Ovary (tissue), 9 donors: ENCODE results near the gene GABBR2. TPM values are rescaled to one million over a fixed set of nuclear protein-coding genes. Genes with fewer than 3 reads are reported as not detected.

Experiments used
- DNase-seq, 5 donors: peaks; one replicate each; pipeline ENCODE4 v3.0.0-alpha.2; 2019 to 2020
- H3K27ac ChIP-seq, 2 donors: fragments of 200-600 bp; one replicate each; pipeline versions ENCODE4 v1.5.1 to v1.8.0; 2019 to 2022
- H3K27me3 ChIP-seq: fragments of 200-600 bp; one replicate; pipeline ENCODE4 v1.8.0; 2022
- H3K36me3 ChIP-seq: fragments of 200-600 bp; sonication (generic); one replicate; pipeline ENCODE4 v1.5.1; 2019
- H3K4me1 ChIP-seq: one replicate; pipeline ENCODE4 v1.8.1; 2013; ENCODE audit warnings: mild to moderate bottlenecking, moderate library complexity; ENCODE audit not compliant: insufficient read depth
- H3K4me3 ChIP-seq: fragments of 200-600 bp; sonication (generic); one replicate; pipeline ENCODE4 v1.5.1; 2017
- H3K9me3 ChIP-seq, 2 donors: fragments of 200-600 bp in 1 of 2; sonication (generic) in 1 of 2; one replicate each; pipeline versions ENCODE4 v1.5.1 to v1.8.1; 2013 to 2019; ENCODE audit warnings: mild to moderate bottlenecking in 1 of 2, moderate library complexity in 1 of 2
- EP300 ChIP-seq: sonication (generic); formaldehyde crosslinking; IDR thresholded peaks from one replicate; pipeline ENCODE4 v1.6.1; 2017; ENCODE audit warnings: antibody characterized with exemption
- POLR2A ChIP-seq: fragments of 450-650 bp; IDR thresholded peaks from one replicate; pipeline ENCODE4 v1.6.1; 2017; ENCODE audit warnings: antibody characterized with exemption, mild to moderate bottlenecking, moderate library complexity
- WGBS, 3 donors: extraction: QIAGEN DNeasy Blood & Tissue Kit in 1 of 3; methylation state at CpG; one replicate each; pipeline versions ENCODE4 v1.1.5 to v1.1.7; 2013 to 2017; 5-methylcytosine and 5-hydroxymethylcytosine counted together
- intact Hi-C, 4 donors: fragments of 100-400 bp; cut with DNase I; formaldehyde crosslinking; loops; one replicate each; pipeline versions ENCODE4 v1.11.0 to v1.15.1; 2022 to 2023
- polyA plus RNA-seq, 2 donors: library from polyadenylated mRNA; stranded (reverse); fragments of 200-250 nt in 1 of 2; fragments of 350-450 nt in 1 of 2; fragmentation: Illumina TruSeq in 1 of 2; extraction: RNeasy Lipid Tissue Mini Kit (QIAGEN cat#74804) in 1 of 2; gene quantifications; one replicate each; pipeline ENCODE4 v1.2.3, GENCODE V29; 2013 to 2014
- total RNA-seq, 7 donors: library from RNA; depleted of rRNA in 2 of 7; stranded (reverse); fragments of >200 nt in 2 of 7; fragmentation: NEBNext Ultra II Directional in 3 of 7; extraction: Animal tissue kit (Norgen Biotek cat#: 25700) in 3 of 7; gene quantifications; one replicate each; pipeline versions ENCODE4 v1.1.0 to v1.2.4, GENCODE V29; 2016 to 2023
- TF ChIP-seq, protein P1 (sequence below), 3 donors: fragments of 450-650 bp in 2 of 3; fragments of 200-600 bp in 1 of 3; IDR thresholded peaks; one replicate each; pipeline versions ENCODE4 v1.5.1 to v1.8.0; 2016 to 2022; ENCODE audit warnings: antibody characterized with exemption in 3 of 3, mild to moderate bottlenecking in 1 of 3
- donor health status: DM: no; HTN: no; CAD: no; lungs with moderate emphysema.
- donor health status: DM: no; HTN: no; CAD: no.
- donor health status: Bipolar disorder and iron deficiency.
- donor health status: DM: yes; HTN: yes; CAD: no.
- donor health status: DM: no; HTN: no; CAD: no.
- donor health status: DM: yes; HTN: yes; CAD: no.

The GABBR2 gene
- total and polyA plus RNA-seq, 9 donors, result 0.05 to 0.30 (median 0.22) TPM; not detected in 6

DNA sequence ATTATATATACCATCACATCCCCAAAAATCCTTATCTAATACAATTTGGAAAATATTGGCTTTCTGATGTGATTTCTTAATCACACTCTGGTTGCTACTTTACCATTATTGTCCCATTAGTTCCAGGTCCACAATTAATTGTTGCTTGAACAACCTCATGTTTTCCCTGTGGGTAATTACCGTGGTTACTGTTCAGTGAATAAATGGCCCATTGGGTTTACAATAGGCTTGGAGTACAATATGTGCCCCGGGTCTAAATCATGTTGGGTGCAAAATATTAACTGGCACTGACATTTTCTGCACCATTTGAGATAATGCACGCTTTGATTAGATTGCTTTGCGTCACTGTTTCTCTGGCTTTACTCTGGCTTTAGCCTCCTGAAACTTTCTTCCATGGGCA lies 163.7 kb downstream of the GABBR2 start:
- H3K4me3 ChIP-seq, result no peak overlapping the region
- intact Hi-C loops, result no loop called here
- TF ChIP-seq, protein P1, sequence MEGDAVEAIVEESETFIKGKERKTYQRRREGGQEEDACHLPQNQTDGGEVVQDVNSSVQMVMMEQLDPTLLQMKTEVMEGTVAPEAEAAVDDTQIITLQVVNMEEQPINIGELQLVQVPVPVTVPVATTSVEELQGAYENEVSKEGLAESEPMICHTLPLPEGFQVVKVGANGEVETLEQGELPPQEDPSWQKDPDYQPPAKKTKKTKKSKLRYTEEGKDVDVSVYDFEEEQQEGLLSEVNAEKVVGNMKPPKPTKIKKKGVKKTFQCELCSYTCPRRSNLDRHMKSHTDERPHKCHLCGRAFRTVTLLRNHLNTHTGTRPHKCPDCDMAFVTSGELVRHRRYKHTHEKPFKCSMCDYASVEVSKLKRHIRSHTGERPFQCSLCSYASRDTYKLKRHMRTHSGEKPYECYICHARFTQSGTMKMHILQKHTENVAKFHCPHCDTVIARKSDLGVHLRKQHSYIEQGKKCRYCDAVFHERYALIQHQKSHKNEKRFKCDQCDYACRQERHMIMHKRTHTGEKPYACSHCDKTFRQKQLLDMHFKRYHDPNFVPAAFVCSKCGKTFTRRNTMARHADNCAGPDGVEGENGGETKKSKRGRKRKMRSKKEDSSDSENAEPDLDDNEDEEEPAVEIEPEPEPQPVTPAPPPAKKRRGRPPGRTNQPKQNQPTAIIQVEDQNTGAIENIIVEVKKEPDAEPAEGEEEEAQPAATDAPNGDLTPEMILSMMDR (IDR thresholded peaks at IDR 0.05), result no peak
- TF ChIP-seq EP300, result no peak
- no peaks in the 10 kb centered on the region for H3K9me3 ChIP-seq
- no peaks in the 10 kb centered on the region for H3K4me1 ChIP-seq
- no peaks in the 10 kb centered on the region for H3K36me3 ChIP-seq
- 68 to 81% (median 70%) methylated on average over 4 of the region's 4 CpGs for WGBS, 3 donors
- no peak overlapping the region for H3K27ac ChIP-seq
- no peaks in the 10 kb centered on the region for H3K27me3 ChIP-seq
- no peak for DNase-seq

DNA sequence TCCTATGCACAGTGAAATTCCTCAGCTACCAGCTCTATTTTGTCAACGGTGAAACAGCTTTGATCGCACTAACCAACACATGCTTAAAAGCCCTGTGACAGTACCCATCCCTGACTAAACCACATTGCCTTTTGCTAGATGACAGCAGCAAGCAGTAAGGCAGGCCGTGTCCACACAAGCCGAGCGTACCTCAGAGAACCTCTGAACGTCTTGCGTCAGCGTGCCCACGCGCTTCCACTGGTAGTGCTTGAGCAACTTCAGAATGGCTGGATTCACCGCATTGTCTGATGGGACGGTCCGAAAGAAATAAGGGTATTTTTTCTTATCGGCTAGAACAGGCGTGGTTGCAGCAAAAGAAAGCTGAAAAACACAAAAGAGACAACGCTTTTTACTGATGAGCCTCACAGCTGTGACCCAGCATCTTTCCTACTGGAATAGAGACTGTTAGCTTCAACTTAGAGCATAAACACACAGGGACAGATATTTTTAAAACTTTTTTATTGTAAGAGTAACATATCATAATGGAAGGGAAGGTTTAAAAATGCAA lies 167.0 kb downstream of the GABBR2 start:
- TF ChIP-seq POLR2A, result no peak
- TF ChIP-seq EP300, result no peak
- TF ChIP-seq, protein P1 (IDR thresholded peaks at IDR 0.05), result no peak
- Histone ChIP-seq H3K36me3 (no peaks in the 10 kb centered on the region), H3K4me1 (no peaks in the 10 kb centered on the region), H3K27me3 (no peaks in the 10 kb centered on the region), H3K27ac (no peak overlapping the region), H3K4me3 (no peak overlapping the region), H3K9me3 (peaks cover 0 to 2% of the 10 kb centered on the region in 2 donors)
- intact Hi-C loops, result no loop called here
- DNase-seq, result no peak
- WGBS, 3 donors, result 84 to 87% (median 86%) methylated on average over 16 of the region's 16 CpGs

DNA sequence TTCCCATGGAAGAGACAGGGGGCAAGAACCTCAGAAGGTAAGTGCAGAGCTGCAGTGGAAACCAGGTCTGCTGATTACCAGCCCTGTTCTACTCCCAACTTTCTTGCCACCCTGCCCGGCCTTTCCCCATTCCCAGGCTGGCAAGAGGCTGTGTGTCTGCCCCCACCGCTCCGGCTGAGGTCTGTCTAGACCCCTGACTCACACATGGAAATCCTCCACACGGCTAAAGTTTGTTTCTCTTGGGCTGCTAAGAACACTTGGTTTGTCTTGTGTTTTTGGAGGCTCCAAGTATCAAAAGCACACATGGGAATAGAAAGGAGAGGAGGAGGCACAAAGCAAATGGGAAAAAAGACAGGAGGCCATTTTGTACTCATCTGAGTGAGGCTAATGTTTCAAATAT lies 168.3 kb downstream of the GABBR2 start:
- H3K36me3 ChIP-seq, result no peaks in the 10 kb centered on the region
- H3K9me3 ChIP-seq, result peaks cover 0 to 4% of the 10 kb centered on the region in 2 donors
- no peak overlapping the region for H3K27ac ChIP-seq
- H3K4me1 ChIP-seq, result no peaks in the 10 kb centered on the region
- intact Hi-C loops, result no loop called here
- TF ChIP-seq, protein P1 (IDR thresholded peaks at IDR 0.05), result no peak
- TF ChIP-seq EP300 (no peak), POLR2A (no peak)
- DNase-seq, result no peak
- H3K4me3 ChIP-seq, result no peak overlapping the region
- H3K27me3 ChIP-seq, result no peaks in the 10 kb centered on the region
- 82 to 86% (median 86%) methylated on average over 4 of the region's 4 CpGs for WGBS, 3 donors

DNA sequence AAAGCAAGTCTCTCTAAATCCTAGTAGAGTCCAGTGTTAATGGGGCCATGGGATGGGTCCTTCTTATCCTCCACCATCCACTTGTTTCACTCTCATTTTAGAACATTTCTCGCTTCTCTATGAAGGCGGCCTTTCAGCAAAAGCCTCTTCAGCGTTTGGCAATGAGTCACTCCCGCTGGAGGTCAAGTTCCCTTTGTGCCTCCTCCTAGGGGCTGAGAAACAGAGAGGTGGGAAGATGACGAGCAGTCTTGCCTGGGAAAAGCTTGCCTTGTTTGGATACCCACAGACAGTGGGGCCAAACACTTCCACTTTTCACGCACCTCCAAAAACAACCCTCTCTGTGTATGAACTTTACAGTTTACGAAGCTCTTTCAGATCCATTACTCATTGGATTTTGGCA lies 168.8 kb downstream of the GABBR2 start:
- H3K4me3 ChIP-seq, result no peak overlapping the region
- H3K27ac ChIP-seq, result no peak overlapping the region
- 72 to 78% (median 76%) methylated on average over 7 of the region's 7 CpGs for WGBS, 3 donors
- no peak for TF ChIP-seq EP300
- TF ChIP-seq POLR2A, result no peak
- TF ChIP-seq, protein P1 (IDR thresholded peaks at IDR 0.05), result no peak
- peaks cover 0 to 4% of the 10 kb centered on the region in 2 donors for H3K9me3 ChIP-seq
- DNase-seq, result no peak
- H3K36me3 ChIP-seq, result no peaks in the 10 kb centered on the region
- H3K27me3 ChIP-seq, result no peaks in the 10 kb centered on the region
- H3K4me1 ChIP-seq, result no peaks in the 10 kb centered on the region
- intact Hi-C loops, result no loop called here
